HG02642 (cell line): ENCODE results near the gene ERBB3.

Source experiments
- ATAC-seq: cut with Tn5 transposase; IDR thresholded peaks from one replicate; pipeline ENCODE4 v1.9.1; 2021; ENCODE audit warnings: mild to moderate bottlenecking; ENCODE audit not compliant: unreplicated experiment, poor library complexity

The ERBB3 gene

DNA sequence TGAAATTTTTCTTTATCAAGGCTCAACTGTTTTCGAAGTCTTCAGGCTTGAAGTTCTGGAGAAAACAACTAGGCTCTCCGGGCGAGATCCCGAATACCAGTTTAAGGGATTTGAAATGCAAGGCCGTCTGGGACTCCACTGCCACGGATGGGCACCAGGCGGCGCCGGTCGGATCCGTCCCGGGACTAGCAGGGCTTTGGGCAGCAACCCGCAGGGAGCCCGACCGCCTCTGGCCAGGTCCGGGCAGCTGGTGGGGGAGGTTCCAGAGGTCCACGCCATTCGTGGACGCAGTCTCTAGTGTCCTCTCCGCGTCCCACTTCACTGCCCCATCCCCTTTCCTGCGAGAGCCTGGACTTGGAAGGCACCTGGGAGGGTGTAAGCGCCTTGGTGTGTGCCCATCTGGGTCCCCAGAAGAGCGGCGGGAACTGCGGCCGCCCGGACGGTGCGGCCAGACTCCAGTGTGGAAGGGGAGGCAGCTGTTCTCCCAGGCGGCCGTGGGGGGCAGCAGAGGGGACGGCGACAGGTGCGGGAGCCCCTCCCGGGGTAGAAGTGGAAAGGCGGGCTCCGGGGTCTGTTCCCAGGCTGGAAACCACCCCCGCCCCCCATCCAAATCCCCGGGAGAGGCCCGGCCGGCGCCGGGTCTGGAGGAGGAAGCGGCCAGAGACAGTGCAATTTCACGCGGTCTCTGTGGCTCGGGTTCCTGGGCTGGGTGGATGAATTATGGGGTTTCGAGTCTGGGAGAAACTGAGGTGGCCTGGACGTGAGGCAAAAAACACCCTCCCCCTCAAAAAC, 838 bp upstream of the ERBB3 start:
- ATAC-seq, result peak; percentile 78

DNA sequence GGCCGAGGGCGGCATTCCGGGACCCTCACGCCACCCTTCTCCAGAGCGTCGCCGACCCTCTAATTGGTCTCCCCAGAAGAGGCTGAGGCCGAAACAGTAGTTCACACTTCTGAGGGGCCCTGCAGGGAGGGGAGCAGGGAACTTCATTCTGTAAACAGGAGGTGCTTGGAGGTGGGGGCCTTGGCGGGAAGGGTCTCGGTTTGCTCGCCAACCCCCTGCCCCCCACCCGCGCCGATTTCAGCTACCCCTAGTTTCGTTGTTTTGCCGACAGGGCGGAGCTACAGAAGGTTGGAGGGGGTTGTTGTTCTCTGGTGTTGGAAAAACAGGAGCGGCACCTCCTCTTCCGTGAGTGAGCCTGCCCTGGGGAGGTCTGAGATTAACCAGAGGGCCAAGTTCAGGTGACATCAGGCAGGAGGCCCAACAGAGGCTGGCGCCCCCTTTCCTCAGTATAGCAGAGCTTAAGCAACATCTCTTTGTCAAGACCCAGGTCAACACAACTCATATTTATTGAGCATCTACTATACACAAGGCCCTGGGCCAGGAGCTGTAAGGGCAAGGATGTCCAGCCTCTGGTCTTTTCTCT, 682 bp downstream of the ERBB3 start:
- ATAC-seq, result no peak

DNA sequence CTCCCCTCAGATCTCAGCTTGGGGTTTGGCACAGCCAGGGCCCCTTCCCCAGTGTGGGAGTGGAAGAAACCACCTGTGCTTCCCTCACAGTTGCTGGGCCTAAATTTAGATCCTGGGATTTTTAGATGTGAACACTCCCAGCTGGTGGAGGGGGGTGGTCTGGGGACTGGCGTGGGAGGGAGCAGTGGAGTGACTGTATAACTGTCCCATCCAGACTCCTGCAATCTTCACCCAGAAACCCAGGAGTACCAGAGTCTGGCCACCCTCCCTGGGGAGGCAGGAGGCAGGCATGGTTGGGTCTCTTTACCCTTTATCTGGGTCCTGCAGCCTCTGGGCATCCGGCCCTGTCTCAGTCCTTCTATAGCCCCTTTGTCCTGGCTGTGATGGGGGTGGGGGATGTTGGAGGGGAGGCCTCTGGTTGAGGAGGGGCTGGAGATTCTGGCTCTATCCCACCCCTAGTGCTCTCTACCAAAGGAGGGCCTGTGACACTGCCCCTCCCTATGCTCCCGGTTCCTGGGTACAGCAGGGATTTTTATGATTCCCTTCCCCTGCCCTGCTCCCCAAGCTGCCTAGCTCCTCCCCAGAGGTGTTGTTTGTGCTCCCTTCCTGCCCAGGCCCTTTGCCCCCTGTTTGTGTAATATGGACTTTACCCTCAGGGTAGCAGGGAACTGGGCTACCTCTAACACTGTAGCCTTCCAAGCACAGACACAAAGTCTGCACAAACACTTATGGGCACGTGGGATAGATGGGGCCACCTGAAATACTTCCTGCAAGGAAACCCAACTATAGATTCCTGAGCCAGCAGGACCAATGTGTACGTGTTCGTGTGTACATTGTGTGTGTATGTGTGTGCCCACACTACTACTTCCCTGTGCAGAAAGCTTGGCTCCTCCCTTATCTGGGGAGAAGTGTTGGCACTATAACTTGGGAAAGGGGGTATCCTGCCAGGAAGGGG, 1.7 kb downstream of the ERBB3 start:
- ATAC-seq, result no peak

DNA sequence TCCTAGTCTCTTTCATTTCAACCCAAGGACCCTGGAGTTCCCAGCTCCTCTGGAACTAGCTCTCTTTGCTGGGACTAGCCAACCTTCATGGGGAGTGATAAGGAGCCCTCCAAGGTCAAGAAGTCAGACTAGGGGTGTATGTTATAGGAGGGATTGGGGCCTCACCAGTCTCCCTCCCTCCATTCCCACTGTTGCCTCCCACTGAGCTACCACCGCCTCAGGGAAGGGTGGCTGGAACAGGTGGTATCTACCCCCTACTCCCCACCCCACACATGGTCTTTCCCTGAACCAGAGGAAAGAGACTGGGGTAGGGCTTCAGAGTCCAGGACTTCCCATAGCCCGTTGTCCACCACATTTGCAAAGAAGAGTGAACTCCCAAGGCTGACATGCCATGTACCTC, 2.4 kb downstream of the ERBB3 start:
- no peak for ATAC-seq

DNA sequence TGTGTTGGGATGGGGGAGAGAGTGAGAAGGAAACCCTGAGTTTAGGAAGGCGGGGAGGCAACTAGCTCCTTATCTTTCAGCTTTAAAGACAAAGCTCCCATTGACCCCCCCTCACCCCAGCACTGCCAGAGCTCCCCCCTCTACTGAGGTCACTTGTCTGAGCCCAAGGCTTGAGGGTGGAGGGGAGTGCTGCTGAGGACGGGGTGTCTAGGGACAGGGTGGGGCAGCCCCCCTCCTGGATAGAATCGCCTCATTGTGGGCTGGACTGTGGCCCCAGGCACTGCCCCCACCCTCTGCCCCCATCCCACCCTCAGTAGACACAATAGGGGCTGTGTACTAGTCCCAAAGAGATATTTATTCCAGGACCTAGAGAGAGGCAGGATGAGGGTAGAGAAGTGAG, 3.0 kb downstream of the ERBB3 start:
- ATAC-seq, result no peak

DNA sequence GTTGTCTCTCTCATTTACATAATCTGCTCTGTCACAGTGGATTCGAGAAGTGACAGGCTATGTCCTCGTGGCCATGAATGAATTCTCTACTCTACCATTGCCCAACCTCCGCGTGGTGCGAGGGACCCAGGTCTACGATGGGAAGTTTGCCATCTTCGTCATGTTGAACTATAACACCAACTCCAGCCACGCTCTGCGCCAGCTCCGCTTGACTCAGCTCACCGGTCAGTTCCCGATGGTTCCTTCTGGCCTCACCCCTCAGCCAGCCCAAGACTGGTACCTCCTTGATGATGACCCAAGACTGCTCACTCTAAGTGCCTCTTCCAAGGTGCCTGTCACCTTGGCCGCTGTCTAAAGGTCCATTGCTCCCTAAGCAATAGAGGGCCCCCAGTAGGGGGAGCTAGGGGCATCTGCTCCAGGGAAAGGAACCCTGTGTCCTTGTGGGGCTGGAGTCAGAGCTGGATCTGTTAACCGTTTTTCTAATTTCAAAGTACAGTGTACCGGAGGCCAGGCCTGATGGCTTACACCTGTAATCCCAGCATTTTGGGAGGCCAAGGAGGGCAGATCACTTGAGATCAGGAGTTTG, 5.1 kb downstream of the ERBB3 start:
- ATAC-seq, result no peak

DNA sequence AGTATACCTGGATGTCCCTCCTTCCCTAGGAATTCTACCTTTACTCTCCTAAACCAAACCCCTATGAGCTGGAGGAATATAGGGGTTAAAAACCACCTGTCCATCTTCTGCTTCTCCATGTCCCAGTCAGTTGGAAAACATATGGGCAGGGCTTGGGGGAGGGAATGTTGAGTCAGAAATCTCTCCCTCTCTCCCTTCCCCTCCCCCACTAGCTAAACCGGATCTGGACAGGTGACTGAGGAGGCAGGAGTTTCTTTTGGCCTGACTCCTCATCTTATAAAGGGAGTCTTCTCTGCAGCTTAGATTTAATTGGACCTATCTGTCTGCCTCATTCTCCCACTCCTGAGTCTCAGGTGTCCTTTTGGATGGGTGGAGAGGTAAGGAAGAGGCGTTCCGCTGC, 6.1 kb downstream of the ERBB3 start:
- no peak for ATAC-seq

DNA sequence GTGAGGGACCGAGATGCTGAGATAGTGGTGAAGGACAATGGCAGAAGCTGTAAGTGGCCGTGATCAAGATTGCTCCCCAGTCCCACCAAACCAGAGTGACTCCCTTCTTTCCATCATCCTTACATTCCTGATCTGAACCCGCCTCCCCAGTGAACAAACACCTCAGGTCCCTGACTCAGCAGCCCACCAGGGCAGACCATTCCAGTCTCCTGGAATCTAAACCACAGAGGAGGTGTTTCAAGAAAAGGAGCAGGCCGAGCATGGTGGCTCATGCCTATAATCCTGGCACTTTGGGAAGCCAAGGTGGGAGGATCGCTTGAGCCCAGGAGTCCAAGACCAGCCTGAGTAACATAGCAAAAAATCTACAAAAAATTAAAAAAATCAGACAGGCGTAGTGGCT, 6.6 kb downstream of the ERBB3 start:
- ATAC-seq, result no peak

DNA sequence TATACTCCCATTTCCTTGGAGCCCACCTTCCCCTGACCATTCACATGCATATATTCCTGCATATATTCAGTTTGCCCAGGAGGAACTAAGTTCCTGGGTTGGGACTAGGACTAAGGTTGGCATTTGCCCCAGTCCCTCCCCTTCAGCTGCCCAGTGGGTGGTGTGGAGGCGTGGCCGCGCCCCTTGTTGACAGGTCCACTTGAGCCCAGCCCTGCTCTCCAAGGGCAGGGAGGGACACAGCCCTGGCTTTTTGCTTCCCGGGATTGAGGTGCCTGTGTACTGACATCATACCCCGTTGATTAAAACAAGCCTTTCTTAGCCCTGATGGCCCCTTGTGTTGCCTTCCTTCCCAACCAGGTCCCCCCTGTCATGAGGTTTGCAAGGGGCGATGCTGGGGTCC, 7.3 kb downstream of the ERBB3 start:
- no peak for ATAC-seq

DNA sequence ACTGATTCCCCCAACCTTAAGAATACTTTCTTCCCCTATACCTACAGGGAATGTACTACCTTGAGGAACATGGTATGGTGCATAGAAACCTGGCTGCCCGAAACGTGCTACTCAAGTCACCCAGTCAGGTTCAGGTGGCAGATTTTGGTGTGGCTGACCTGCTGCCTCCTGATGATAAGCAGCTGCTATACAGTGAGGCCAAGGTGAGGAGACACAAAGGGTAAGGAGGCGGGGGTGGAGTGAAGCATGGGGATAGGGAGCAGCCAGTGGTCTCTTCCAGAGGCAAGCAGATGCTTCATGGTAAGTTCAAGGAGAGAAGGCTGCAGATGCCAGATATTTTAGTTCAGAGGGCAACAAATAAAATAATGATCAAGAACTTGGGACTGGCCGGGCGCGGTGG, 17.8 kb downstream of the ERBB3 start:
- no peak for ATAC-seq

DNA sequence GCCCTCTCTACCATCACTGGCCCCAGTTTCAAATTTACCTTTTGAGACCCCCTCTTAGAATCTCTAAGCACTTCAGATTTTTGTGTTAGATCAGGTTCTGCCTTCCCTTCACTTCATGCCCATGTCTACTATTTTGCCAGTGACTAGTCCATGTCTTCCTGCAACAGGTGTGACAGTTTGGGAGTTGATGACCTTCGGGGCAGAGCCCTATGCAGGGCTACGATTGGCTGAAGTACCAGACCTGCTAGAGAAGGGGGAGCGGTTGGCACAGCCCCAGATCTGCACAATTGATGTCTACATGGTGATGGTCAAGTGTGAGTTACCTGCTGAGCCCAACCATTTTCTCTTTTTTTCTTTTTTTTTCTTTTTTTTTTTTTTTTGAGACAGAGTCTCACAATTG, 18.6 kb downstream of the ERBB3 start:
- ATAC-seq, result no peak

DNA sequence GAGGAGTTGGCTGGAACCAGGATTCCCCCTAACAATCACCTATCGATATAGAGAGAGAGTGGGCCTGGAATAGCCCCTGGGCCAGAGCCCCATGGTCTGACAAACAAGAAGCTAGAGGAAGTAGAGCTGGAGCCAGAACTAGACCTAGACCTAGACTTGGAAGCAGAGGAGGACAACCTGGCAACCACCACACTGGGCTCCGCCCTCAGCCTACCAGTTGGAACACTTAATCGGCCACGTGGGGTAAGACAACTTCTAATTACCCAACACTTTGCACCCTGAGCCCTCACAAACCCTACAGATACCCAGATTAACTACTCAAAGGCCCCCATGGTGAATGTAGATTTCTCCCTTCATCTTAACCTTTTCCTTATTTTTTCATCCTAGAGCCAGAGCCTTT, 19.8 kb downstream of the ERBB3 start:
- ATAC-seq, result no peak

DNA sequence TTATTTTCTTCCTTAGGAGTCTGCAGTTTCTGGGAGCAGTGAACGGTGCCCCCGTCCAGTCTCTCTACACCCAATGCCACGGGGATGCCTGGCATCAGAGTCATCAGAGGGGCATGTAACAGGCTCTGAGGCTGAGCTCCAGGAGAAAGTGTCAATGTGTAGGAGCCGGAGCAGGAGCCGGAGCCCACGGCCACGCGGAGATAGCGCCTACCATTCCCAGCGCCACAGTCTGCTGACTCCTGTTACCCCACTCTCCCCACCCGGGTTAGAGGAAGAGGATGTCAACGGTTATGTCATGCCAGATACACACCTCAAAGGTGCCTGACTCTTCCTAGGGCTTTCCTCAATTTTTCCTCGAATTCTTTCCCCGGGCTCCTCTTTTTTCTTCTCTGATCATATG, 21.1 kb downstream of the ERBB3 start:
- no peak for ATAC-seq

DNA sequence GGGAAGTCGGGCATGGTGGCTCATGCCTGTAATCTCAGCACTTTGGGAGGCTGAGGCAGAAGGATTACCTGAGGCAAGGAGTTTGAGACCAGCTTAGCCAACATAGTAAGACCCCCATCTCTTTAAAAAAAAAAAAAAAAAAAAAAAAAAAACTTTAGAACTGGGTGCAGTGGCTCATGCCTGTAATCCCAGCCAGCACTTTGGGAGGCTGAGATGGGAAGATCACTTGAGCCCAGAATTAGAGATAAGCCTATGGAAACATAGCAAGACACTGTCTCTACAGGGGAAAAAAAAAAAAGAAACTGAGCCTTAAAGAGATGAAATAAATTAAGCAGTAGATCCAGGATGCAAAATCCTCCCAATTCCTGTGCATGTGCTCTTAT, 22.7 kb downstream of the ERBB3 start:
- no peak for ATAC-seq

DNA sequence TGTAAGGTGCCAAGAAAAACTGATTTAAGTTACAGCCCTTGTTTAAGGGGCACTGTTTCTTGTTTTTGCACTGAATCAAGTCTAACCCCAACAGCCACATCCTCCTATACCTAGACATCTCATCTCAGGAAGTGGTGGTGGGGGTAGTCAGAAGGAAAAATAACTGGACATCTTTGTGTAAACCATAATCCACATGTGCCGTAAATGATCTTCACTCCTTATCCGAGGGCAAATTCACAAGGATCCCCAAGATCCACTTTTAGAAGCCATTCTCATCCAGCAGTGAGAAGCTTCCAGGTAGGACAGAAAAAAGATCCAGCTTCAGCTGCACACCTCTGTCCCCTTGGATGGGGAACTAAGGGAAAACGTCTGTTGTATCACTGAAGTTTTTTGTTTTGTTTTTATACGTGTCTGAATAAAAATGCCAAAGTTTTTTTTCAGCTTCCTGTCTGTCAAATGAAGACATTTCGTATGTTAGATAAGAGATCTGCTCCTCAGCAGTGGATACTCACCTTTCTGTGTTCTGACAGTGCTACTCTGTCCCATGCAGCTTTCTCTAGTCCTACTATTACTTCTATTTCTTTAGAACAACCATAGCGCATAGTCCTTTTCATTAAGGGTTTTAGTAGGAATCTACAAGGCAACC, 23.2 kb downstream of the ERBB3 start:
- ATAC-seq, result no peak

DNA sequence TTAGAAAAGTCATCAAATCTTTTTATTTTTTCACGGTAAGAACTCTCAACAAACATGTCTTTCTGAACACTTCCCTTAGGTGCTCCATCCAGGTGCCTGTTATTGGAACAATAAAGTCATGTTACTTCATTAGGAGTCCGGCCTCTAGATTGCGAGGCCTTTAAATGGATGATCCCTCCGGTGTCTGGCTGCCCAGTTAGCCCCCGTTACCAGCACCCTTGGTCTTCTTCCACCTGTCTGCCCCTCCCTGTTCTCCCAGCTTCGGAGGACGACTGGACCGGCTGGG, 23.8 kb downstream of the ERBB3 start:
- no peak for ATAC-seq

DNA sequence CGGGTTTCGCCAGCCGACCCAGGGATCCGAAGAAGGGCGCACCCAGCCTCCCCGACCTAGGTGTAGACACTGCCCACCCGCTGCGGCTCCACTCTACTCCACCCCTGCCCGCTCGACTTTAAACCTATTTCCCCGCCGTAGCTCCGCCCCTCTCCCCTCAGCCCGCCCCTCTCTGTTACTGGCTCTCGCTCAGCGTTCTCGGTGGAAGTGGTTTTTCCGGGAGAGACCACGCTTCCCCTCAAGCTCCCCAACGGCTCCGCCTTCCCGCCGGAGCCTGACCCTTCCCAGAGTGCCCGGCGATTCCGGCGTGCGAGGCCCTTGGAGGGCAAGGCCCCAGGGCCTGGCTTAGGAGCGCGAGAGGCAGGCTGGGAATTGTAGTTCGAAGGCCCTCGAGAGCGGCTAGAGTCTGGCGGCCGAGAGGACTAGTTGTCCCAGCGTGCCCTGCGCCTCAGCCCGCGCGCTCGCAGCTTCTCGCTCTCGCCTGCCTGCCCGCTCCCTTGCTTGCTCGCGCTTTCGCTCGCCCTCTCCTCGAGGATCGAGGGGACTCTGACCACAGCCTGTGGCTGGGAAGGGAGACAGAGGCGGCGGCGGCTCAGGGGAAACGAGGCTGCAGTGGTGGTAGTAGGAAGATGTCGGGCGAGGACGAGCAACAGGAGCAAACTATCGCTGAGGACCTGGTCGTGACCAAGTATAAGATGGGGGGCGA, 24.3 kb downstream of the ERBB3 start, which contains the start of gene PA2G4:
PA2G4 (plus strand) TSS at position 451 of the 706 bp plus-strand sequence; CDS start at position 630, 179 bp downstream.
- ATAC-seq, result peak; percentile 96

DNA sequence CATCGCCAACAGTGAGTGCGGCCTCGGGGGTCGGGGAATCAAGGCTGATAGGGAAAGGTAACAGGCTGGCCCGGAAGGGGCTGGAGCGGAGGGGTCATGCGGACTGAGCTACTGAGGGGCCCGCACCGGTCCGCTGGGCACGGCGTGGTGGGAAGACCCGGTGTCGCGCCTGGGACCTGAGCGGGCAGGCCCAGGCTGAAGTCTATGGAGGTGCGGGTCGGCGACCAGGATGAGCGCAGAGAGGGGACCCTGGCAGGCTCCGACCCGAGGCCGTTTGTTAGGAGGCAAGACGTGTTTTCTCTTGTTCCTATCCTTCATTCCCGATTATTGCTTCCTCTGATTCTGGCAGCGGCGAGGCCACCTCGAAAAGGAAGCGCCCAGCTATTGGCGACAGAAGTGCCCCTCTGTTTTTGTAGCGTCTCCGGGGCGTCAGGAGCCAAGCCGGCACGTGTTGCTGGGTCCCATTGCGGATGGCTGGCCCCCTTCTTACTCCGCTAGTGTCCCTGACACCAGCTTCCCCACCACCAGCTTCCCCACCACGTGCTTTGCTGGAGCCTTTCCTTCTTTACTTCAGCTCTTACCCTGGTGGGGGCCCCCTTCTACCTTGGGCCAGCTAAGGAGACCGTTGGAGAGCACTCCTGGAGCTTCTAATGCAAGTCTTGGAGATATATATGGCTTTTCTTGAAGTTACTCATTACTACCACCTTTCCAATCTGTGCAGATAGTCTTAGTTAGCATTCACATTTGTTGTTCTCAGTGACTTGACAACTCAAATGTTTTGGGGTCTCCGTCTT, 25.0 kb downstream of the ERBB3 start:
- peak; percentile 22 for ATAC-seq

DNA sequence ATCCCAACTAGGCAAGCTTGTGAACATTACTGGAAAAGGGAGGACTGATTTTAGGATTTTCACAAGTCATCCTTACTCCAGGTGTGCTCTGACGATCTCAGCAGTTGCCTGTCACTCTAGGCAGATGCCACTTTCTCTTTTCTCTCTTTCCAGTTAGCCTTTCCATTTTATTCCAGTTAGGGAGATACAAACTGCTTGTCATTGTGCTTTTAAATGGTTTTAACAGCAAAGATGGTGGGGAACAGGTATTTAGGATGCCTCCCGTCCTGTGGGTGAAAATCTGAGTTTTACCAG, 25.6 kb downstream of the ERBB3 start:
- ATAC-seq, result no peak
